ENCODE results near the gene E2F6.

The E2F6 gene

GRCh38 chr2:11412449-11412810 lies 53.5 kb downstream of the E2F6 start:
- TF ChIP-seq CTCF (conservative IDR thresholded peaks at IDR 0.05; ENCODE audit: control insufficient read depth, insufficient read depth, low read depth, low read length): no peak
- H3K4me3 ChIP-seq (ENCODE audit: control insufficient read depth, low read depth, low read length): no peak overlapping the region
- no peak for DNase-seq (ENCODE audit: low read depth)

- peak overlapping the region; percentile 19 for H3K4me3 ChIP-seq (ENCODE audit: control insufficient read depth, low read depth, low read length)
- peak; percentile 54 for DNase-seq (ENCODE audit: low read depth)
- peak; percentile 89 for TF ChIP-seq CTCF (conservative IDR thresholded peaks at IDR 0.05; ENCODE audit: control insufficient read depth, insufficient read depth, low read depth, low read length)
Measured at GRCh38 chr2:11411768-11412448, 54.1 kb downstream of the E2F6 start.

GRCh38 chr2:11411244-11411643 lies 54.7 kb downstream of the E2F6 start:
- no peak for TF ChIP-seq CTCF (conservative IDR thresholded peaks at IDR 0.05; ENCODE audit: control insufficient read depth, insufficient read depth, low read depth, low read length)
- DNase-seq (ENCODE audit: low read depth): no peak
- H3K4me3 ChIP-seq (ENCODE audit: control insufficient read depth, low read depth, low read length): no peak overlapping the region

- DNase-seq (ENCODE audit: low read depth): no peak
- H3K4me3 ChIP-seq (ENCODE audit: control insufficient read depth, low read depth, low read length): no peak overlapping the region
- no peak for TF ChIP-seq CTCF (conservative IDR thresholded peaks at IDR 0.05; ENCODE audit: control insufficient read depth, insufficient read depth, low read depth, low read length)
Measured at GRCh38 chr2:11410101-11410500, 55.9 kb downstream of the E2F6 start.

GRCh38 chr2:11409572-11409959 lies 56.4 kb downstream of the E2F6 start:
- TF ChIP-seq CTCF (conservative IDR thresholded peaks at IDR 0.05; ENCODE audit: control insufficient read depth, insufficient read depth, low read depth, low read length): no peak
- no peak for DNase-seq (ENCODE audit: low read depth)
- no peak overlapping the region for H3K4me3 ChIP-seq (ENCODE audit: control insufficient read depth, low read depth, low read length)

- TF ChIP-seq CTCF (conservative IDR thresholded peaks at IDR 0.05; ENCODE audit: control insufficient read depth, insufficient read depth, low read depth, low read length): no peak
- peak; percentile 40 for DNase-seq (ENCODE audit: low read depth)
- H3K4me3 ChIP-seq (ENCODE audit: control insufficient read depth, low read depth, low read length): no peak overlapping the region
Measured at GRCh38 chr2:11408959-11409571, 56.9 kb downstream of the E2F6 start.

Data from fibroblast of mammary gland (primary cell).